H9 (cell line): Measurements from ENCODE around the gene CREB5. TPM values are rescaled to one million over a fixed set of nuclear protein-coding genes. Genes with fewer than 3 reads are reported as not detected.
A peak's percentile ranks its signal among the peaks of the same experiment; 100 is the strongest.

Experiments used
- DNase-seq: peaks from one replicate; pipeline ENCODE4 v3.0.0-alpha.2; 2017
- H2AFZ ChIP-seq: one replicate; pipeline ENCODE4 v1.6.1; 2013; ENCODE audit warnings: mild to moderate bottlenecking, low read length, control low read depth, moderate library complexity
- H2AK5ac ChIP-seq: 2 replicates; pipeline ENCODE4 v1.6.1; 2013; ENCODE audit warnings: low read length, control low read depth, mixed read lengths; ENCODE audit not compliant: insufficient read length
- H2BK120ac ChIP-seq: one replicate; pipeline ENCODE4 v1.6.1; 2013; ENCODE audit warnings: low read depth, mild to moderate bottlenecking, low read length, control low read depth, inconsistent platforms; ENCODE audit not compliant: poor library complexity, severe bottlenecking
- H2BK12ac ChIP-seq: 2 replicates; pipeline ENCODE4 v1.6.1; 2013; ENCODE audit warnings: low read length, control low read depth, mixed read lengths, low read depth; ENCODE audit not compliant: insufficient read length
- H2BK15ac ChIP-seq: 2 replicates; pipeline ENCODE4 v1.6.1; 2013; ENCODE audit warnings: low read depth, low read length, control low read depth
- H2BK20ac ChIP-seq: one replicate; pipeline ENCODE4 v1.6.1; 2013; ENCODE audit warnings: low read depth, mild to moderate bottlenecking, low read length, control low read depth, inconsistent platforms; ENCODE audit not compliant: poor library complexity, severe bottlenecking
- H2BK5ac ChIP-seq: 2 replicates; pipeline ENCODE4 v1.6.1; 2013; ENCODE audit warnings: low read length, control low read depth, mixed read lengths; ENCODE audit not compliant: insufficient read length
- H3K14ac ChIP-seq: 2 replicates; pipeline ENCODE4 v1.6.1; 2013; ENCODE audit warnings: low read length, control low read depth; ENCODE audit not compliant: insufficient read depth
- H3K18ac ChIP-seq: 2 replicates; pipeline ENCODE4 v1.6.1; 2013; ENCODE audit warnings: low read depth, mild to moderate bottlenecking, mixed read lengths, low read length, control low read depth; ENCODE audit not compliant: insufficient read length
- H3K23ac ChIP-seq: 2 replicates; pipeline ENCODE4 v1.6.1; 2013; ENCODE audit warnings: low read length, control low read depth, mixed read lengths, low read depth; ENCODE audit not compliant: insufficient read length
- H3K23me2 ChIP-seq: 2 replicates; pipeline ENCODE4 v1.6.1; 2013; ENCODE audit warnings: low read depth, mild to moderate bottlenecking, mixed read lengths, low read length, control low read depth; ENCODE audit not compliant: insufficient read length, poor library complexity, severe bottlenecking
- H3K27ac ChIP-seq: 2 replicates; pipeline ENCODE4 v1.5.1; 2013; ENCODE audit warnings: low read length, control low read depth, mixed read lengths, low read depth; ENCODE audit not compliant: insufficient read length
- H3K27me3 ChIP-seq: 2 replicates; pipeline ENCODE4 v1.6.1; 2013; ENCODE audit warnings: low read length, control low read depth, inconsistent platforms; ENCODE audit not compliant: insufficient read depth
- H3K4ac ChIP-seq: 2 replicates; pipeline ENCODE4 v1.6.1; 2013; ENCODE audit warnings: low read depth, mild to moderate bottlenecking, control low read depth, inconsistent platforms, low read length, moderate library complexity
- H3K4me1 ChIP-seq: 2 replicates; pipeline ENCODE4 v1.6.1; 2013; ENCODE audit warnings: low read length, control low read depth, inconsistent platforms; ENCODE audit not compliant: insufficient read depth
- H3K4me2 ChIP-seq: 2 replicates; pipeline ENCODE4 v1.6.1; 2013; ENCODE audit warnings: low read length, control low read depth, mixed read lengths; ENCODE audit not compliant: insufficient read length, insufficient read depth
- H3K56ac ChIP-seq: 2 replicates; pipeline ENCODE4 v1.6.1; 2013; ENCODE audit warnings: low read depth, mild to moderate bottlenecking, mixed read lengths, low read length, control low read depth; ENCODE audit not compliant: insufficient read length
- H3K79me1 ChIP-seq: 2 replicates; pipeline ENCODE4 v1.6.1; 2013; ENCODE audit warnings: low read depth, mild to moderate bottlenecking, moderate library complexity, low read length, control low read depth, inconsistent platforms; ENCODE audit not compliant: insufficient read depth, poor library complexity, severe bottlenecking
- H3K79me2 ChIP-seq: 2 replicates; pipeline ENCODE4 v1.6.1; 2013; ENCODE audit warnings: low read length, control low read depth, inconsistent platforms; ENCODE audit not compliant: insufficient read depth
- H3K9ac ChIP-seq: 2 replicates; pipeline ENCODE4 v1.6.1; 2013; ENCODE audit warnings: low read length, control low read depth, mixed read lengths; ENCODE audit not compliant: insufficient read length; ENCODE audit errors: extremely low read depth
- H3K9me3 ChIP-seq: one replicate; pipeline ENCODE4 v1.6.1; 2013; ENCODE audit warnings: low read depth, low read length, inconsistent platforms; ENCODE audit not compliant: control insufficient read depth
- H3T11ph ChIP-seq: one replicate; pipeline ENCODE4 v1.6.1; 2013; ENCODE audit warnings: mild to moderate bottlenecking, low read length, control low read depth, inconsistent platforms
- H4K20me1 ChIP-seq: one replicate; pipeline ENCODE4 v1.6.1; 2013; ENCODE audit not compliant: control insufficient read depth, insufficient read length, insufficient read depth
- H4K5ac ChIP-seq: 2 replicates; pipeline ENCODE4 v1.6.1; 2013; ENCODE audit warnings: low read depth, mild to moderate bottlenecking, mixed read lengths, low read length, control low read depth; ENCODE audit not compliant: insufficient read length
- H4K8ac ChIP-seq: replicated peaks from 2 replicates; pipeline ENCODE4 v1.6.1; 2013; ENCODE audit warnings: low read length, control low read depth, mixed read lengths, low read depth; ENCODE audit not compliant: insufficient read length
- H4K91ac ChIP-seq: 2 replicates; pipeline ENCODE4 v1.6.1; 2013; ENCODE audit warnings: low read depth, mild to moderate bottlenecking, moderate library complexity, mixed read lengths, low read length, control low read depth; ENCODE audit not compliant: insufficient read length
- H3K27ac Mint-ChIP-seq, 3 experiments: 2 replicates in 2 of 3; 3 replicates in 1 of 3; pipeline ENCODE4 v1.8.0; 2020 to 2021; ENCODE audit warnings: mixed read lengths in 3 of 3, mild to moderate bottlenecking in 1 of 3, moderate library complexity in 1 of 3
- H3K27me3 Mint-ChIP-seq: 2 replicates; pipeline ENCODE4 v1.8.0; 2021; ENCODE audit warnings: low read depth, mild to moderate bottlenecking, moderate library complexity, mixed read lengths
- H3K36me3 Mint-ChIP-seq, 3 experiments: 2 replicates in 2 of 3; 3 replicates in 1 of 3; pipeline ENCODE4 v1.8.0; 2020 to 2021; ENCODE audit warnings: low read depth in 3 of 3, mixed read lengths in 3 of 3; ENCODE audit not compliant: insufficient read depth in 1 of 3
- H3K4me1 Mint-ChIP-seq, 2 experiments: 2 replicates each; pipeline ENCODE4 v1.8.0; 2020; ENCODE audit warnings: mixed read lengths in 2 of 2
- H3K4me3 Mint-ChIP-seq, 2 experiments: 2 replicates in 1 of 2; 3 replicates in 1 of 2; pipeline ENCODE4 v1.8.0; 2020 to 2021; ENCODE audit warnings: mild to moderate bottlenecking in 2 of 2, mixed read lengths in 2 of 2, moderate library complexity in 1 of 2
- H3K9me3 Mint-ChIP-seq, 2 experiments: 2 replicates in 1 of 2; 3 replicates in 1 of 2; pipeline ENCODE4 v1.8.0; 2020; ENCODE audit warnings: mild to moderate bottlenecking in 2 of 2, mixed read lengths in 2 of 2, moderate library complexity in 1 of 2
- WGBS: extraction: QIAGEN DNeasy Blood & Tissue Kit; methylation state at CpG from one replicate; pipeline ENCODE4 v1.1.7; 2013; ENCODE audit warnings: missing lambda C conversion rate, low lambda C conversion rate, mixed read lengths; ENCODE audit not compliant: insufficient read length; ENCODE audit errors: extremely low coverage; 5-methylcytosine and 5-hydroxymethylcytosine counted together
- total RNA-seq: library from RNA; stranded (reverse); gene quantifications from 2 replicates; pipeline ENCODE4 v1.2.1, GENCODE V29; 2021
- TF ChIP-seq, protein P1 (sequence below): fragments of 200-600 bp; sonication (generic); conservative IDR thresholded peaks from 3 replicates; pipeline ENCODE4 v1.8.0; 2021; ENCODE audit warnings: antibody characterized with exemption, mild to moderate bottlenecking

The CREB5 gene
- total RNA-seq, 1 experiment from 2014 or later, result 4.0 TPM

DNA sequence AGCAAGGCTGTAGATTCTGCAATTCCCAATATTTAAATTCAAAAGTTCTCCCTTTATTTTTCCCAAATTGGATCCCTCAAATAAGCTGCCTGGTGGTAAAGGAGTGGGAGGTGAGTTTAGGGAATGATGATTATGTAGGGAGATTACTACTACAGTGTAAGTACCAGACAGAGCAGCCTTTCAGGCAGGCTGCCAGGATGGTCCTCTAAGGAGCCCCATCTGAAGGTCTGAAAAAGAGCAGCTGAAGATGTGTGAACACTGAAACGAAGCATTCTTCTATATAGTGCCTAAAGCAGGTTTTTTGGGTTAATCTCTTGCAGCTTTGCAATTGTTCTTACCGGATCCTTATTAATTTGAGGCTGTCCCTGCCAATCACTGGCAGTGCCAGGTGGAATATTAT, 84.7 kb downstream of the CREB5 start:
- H3K4me3 Mint-ChIP-seq, result no peak overlapping the region
- no peak overlapping the region for H3K56ac ChIP-seq
- H4K5ac ChIP-seq, result no peak overlapping the region
- H3K79me2 ChIP-seq, result no peaks in the 10 kb centered on the region
- no peaks in the 10 kb centered on the region for H3K9me3 Mint-ChIP-seq
- H3K9ac ChIP-seq, result no peak overlapping the region
- H4K91ac ChIP-seq, result no peak overlapping the region
- H3K14ac ChIP-seq, result no peak overlapping the region
- H2AK5ac ChIP-seq, result no peak overlapping the region
- H3K4ac ChIP-seq, result no peak overlapping the region
- no peaks in the 10 kb centered on the region for H4K20me1 ChIP-seq
- no peaks in the 10 kb centered on the region for H3K27me3 ChIP-seq
- no peaks in the 10 kb centered on the region for H3K9me3 ChIP-seq
- WGBS, result no CpG with 5 or more reads among the region's 2 CpGs
- no peaks in the 10 kb centered on the region for H3K4me1 ChIP-seq
- no peak overlapping the region for H2BK120ac ChIP-seq
- H3K4me2 ChIP-seq, result no peak overlapping the region
- H3K27ac ChIP-seq, result no peak overlapping the region
- H3K23ac ChIP-seq, result no peak overlapping the region
- H3K23me2 ChIP-seq, result no peaks in the 10 kb centered on the region
- H3K27ac Mint-ChIP-seq, result peak overlapping the region in 1 of 3 experiments; percentile 76; a peak in 1 of 7 replicates
- H3T11ph ChIP-seq, result no peak overlapping the region
- H3K4me1 Mint-ChIP-seq, result 0 out of 4 replicates have a peak, but pooled peaks cover 0 to 3% of the 10 kb centered on the region in 2 experiments
- TF ChIP-seq, protein P1, sequence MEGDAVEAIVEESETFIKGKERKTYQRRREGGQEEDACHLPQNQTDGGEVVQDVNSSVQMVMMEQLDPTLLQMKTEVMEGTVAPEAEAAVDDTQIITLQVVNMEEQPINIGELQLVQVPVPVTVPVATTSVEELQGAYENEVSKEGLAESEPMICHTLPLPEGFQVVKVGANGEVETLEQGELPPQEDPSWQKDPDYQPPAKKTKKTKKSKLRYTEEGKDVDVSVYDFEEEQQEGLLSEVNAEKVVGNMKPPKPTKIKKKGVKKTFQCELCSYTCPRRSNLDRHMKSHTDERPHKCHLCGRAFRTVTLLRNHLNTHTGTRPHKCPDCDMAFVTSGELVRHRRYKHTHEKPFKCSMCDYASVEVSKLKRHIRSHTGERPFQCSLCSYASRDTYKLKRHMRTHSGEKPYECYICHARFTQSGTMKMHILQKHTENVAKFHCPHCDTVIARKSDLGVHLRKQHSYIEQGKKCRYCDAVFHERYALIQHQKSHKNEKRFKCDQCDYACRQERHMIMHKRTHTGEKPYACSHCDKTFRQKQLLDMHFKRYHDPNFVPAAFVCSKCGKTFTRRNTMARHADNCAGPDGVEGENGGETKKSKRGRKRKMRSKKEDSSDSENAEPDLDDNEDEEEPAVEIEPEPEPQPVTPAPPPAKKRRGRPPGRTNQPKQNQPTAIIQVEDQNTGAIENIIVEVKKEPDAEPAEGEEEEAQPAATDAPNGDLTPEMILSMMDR, result no peak
- H2BK20ac ChIP-seq, result no peak overlapping the region
- no peaks in the 10 kb centered on the region for H3K79me1 ChIP-seq
- H2BK12ac ChIP-seq, result no peak overlapping the region
- no peak overlapping the region for H3K18ac ChIP-seq
- DNase-seq, result no peak
- no peak overlapping the region for H2BK5ac ChIP-seq
- H2BK15ac ChIP-seq, result no peak overlapping the region
- H3K36me3 Mint-ChIP-seq, result no peaks in the 10 kb centered on the region
- H3K27me3 Mint-ChIP-seq, result no peaks in the 10 kb centered on the region
- H4K8ac ChIP-seq, result no peak overlapping the region
- no peak overlapping the region for H2AFZ ChIP-seq
